Right forelimb (tissue), 1 donor: Measurements from ENCODE around the gene TAL2.
A peak's percentile ranks its signal among the peaks of the same experiment; 100 is the strongest.
"Not testable (repeated sequence)": the region's sequence is repeated elsewhere in the genome, so short reads cannot be mapped to it uniquely, and the experiment has no call there.

Experiments used
- DNase-seq: peaks from one replicate; pipeline ENCODE4 v3.0.0-alpha.2; 2018

The TAL2 gene

GRCh38 chr9:105676351-105676923 lies 14.2 kb downstream of the TAL2 start:
- no peak for DNase-seq

GRCh38 chr9:105678163-105678562 lies 15.9 kb downstream of the TAL2 start:
- no peak for DNase-seq

GRCh38 chr9:105678781-105679180 lies 16.5 kb downstream of the TAL2 start:
- no peak for DNase-seq

- no peak for DNase-seq
Measured at GRCh38 chr9:105679257-105680022, 17.2 kb downstream of the TAL2 start.

GRCh38 chr9:105681313-105681712 lies 19.1 kb downstream of the TAL2 start:
- DNase-seq, result no peak

GRCh38 chr9:105681724-105682123 lies 19.5 kb downstream of the TAL2 start:
- no peak for DNase-seq

GRCh38 chr9:105683688-105684275 lies 21.5 kb downstream of the TAL2 start:
- DNase-seq, result no peak

- DNase-seq, result no peak
Measured at GRCh38 chr9:105686936-105687335, 24.7 kb downstream of the TAL2 start.

- DNase-seq, result no peak
Measured at GRCh38 chr9:105690742-105691141, 28.5 kb downstream of the TAL2 start.

GRCh38 chr9:105693435-105694189 lies 31.4 kb downstream of the TAL2 start:
- peak; percentile 48 for DNase-seq

- peak; percentile 86 for DNase-seq
Measured at GRCh38 chr9:105694190-105694847, 32.1 kb downstream of the TAL2 start, which contains the start of gene TMEM38B. Gene TMEM38B, plus strand, starts transcription at chr9:105694541. Its CDS starts 120 bp downstream, at chr9:105694661.

GRCh38 chr9:105694848-105695581 lies 32.8 kb downstream of the TAL2 start:
- DNase-seq, result no peak

- no peak for DNase-seq
Measured at GRCh38 chr9:105696219-105696793, 34.0 kb downstream of the TAL2 start.

- no peak for DNase-seq
Measured at GRCh38 chr9:105697871-105698270, 35.6 kb downstream of the TAL2 start.

- DNase-seq, result no peak
Measured at GRCh38 chr9:105698348-105698870, 36.2 kb downstream of the TAL2 start.

GRCh38 chr9:105700668-105701067 lies 38.4 kb downstream of the TAL2 start:
- no peak for DNase-seq

GRCh38 chr9:105701145-105701544 lies 38.9 kb downstream of the TAL2 start:
- no peak for DNase-seq

- no peak for DNase-seq
Measured at GRCh38 chr9:105702207-105702606, 40.0 kb downstream of the TAL2 start.

- not testable (repeated sequence) for DNase-seq
Measured at GRCh38 chr9:105703638-105704037, 41.4 kb downstream of the TAL2 start.

GRCh38 chr9:105706156-105706555 lies 43.9 kb downstream of the TAL2 start:
- no peak for DNase-seq

GRCh38 chr9:105708405-105708804 lies 46.1 kb downstream of the TAL2 start:
- DNase-seq, result no peak
